Activated B cell treated with CpG ODN at 0.5 μM for 24 hours (primary cell): ENCODE measurements around the gene EPS8L1. TPM values are rescaled to one million over a fixed set of nuclear protein-coding genes. Genes with fewer than 3 reads are reported as not detected.

Experiments
- ATAC-seq: fragments of 200-7000 bp; cut with Tn5 transposase; one replicate; pipeline ENCODE4 v1.10.0; 2021; ENCODE audit warnings: low read depth, mild to moderate bottlenecking, moderate library complexity
- CTCF ChIA-PET: fragments of 350-600 bp; sonication (Branson Sonifier 250); formaldehyde crosslinking; loops from one replicate; lab custom pipeline; 2021; ENCODE audit warnings: antibody characterized with exemption; lab: Charles Lee
- POLR2A ChIA-PET: fragments of 350-600 bp; sonication (Branson Sonifier 250); formaldehyde crosslinking; loops from one replicate; lab custom pipeline; 2021; ENCODE audit warnings: antibody characterized with exemption; lab: Charles Lee
- DNase-seq: peaks from one replicate; pipeline ENCODE4 v3.0.0; 2022
- H3K27ac Mint-ChIP-seq: one replicate; pipeline ENCODE4 v1.8.0; 2020; ENCODE audit warnings: mixed read lengths
- H3K27me3 Mint-ChIP-seq: one replicate; pipeline ENCODE4 v1.8.0; 2021; ENCODE audit warnings: mixed read lengths
- H3K36me3 Mint-ChIP-seq: one replicate; pipeline ENCODE4 v1.8.0; 2021; ENCODE audit warnings: low read depth, mixed read lengths
- H3K4me1 Mint-ChIP-seq: one replicate; pipeline ENCODE4 v1.8.0; 2021; ENCODE audit warnings: mixed read lengths
- H3K4me3 Mint-ChIP-seq: one replicate; pipeline ENCODE4 v1.8.0; 2020; ENCODE audit warnings: mild to moderate bottlenecking, mixed read lengths
- H3K9me3 Mint-ChIP-seq: one replicate; pipeline ENCODE4 v1.8.0; 2020; ENCODE audit warnings: mixed read lengths
- intact Hi-C: fragments of 100-400 bp; cut with micrococcal nuclease; formaldehyde crosslinking; loops from one replicate; pipeline ENCODE4 v1.15.1; 2024
- total RNA-seq: library from RNA; stranded (reverse); gene quantifications from 2 replicates; pipeline ENCODE4 v1.2.3, GENCODE V29; 2022
- TF ChIP-seq, protein P1 (sequence below): fragments of 200-600 bp; IDR thresholded peaks from one replicate; pipeline ENCODE4 v1.8.0; 2022; ENCODE audit warnings: antibody characterized with exemption, mild to moderate bottlenecking

EPS8L1 gene
- total RNA-seq, 1 donor from 2014 or later: 0.38 TPM

DNA sequence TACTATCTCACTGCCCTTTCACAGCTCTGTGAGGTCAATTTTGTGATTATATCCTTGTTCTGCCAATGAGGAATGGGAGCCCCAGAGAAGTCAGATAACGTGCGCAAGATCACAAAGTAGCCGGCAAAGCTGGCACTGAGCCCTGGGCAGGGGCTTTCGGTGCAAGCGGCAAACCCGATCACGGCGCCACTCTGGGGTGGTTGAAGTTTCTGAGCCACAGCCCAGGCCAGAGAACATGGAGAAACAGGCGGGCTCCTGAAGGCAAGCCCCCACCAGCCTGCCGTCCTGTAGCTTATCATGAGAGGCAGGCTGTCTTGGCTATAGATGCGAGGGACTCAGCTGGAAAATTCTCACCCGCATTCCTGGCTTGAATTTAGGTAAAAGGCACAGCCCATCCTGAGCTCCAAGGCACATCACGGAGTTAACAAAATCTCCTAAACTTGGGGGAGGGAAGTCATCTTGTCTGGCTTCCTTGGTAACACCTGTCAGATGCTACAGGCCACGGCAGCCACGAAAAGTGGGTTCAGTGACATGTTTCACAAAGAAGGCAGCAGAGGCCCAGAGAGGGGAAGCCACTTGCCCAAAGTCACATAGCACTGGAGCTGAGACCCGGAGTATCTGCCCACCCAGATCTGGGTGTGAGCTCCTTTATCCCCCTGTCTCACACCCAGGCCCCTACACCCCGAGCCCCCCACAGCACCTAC is 60.9 kb downstream of the EPS8L1 start:
- H3K9me3 Mint-ChIP-seq: no peaks in the 10 kb centered on the region

More for the DNA sequence above, 60.9 kb downstream of the EPS8L1 start:
- intact Hi-C loops: no loop called here
- ATAC-seq (no peak), DNase-seq (no peak)
- H3K4me3 Mint-ChIP-seq: no peak overlapping the region
- no peak overlapping the region for H3K27ac Mint-ChIP-seq
- TF ChIP-seq, protein P1, sequence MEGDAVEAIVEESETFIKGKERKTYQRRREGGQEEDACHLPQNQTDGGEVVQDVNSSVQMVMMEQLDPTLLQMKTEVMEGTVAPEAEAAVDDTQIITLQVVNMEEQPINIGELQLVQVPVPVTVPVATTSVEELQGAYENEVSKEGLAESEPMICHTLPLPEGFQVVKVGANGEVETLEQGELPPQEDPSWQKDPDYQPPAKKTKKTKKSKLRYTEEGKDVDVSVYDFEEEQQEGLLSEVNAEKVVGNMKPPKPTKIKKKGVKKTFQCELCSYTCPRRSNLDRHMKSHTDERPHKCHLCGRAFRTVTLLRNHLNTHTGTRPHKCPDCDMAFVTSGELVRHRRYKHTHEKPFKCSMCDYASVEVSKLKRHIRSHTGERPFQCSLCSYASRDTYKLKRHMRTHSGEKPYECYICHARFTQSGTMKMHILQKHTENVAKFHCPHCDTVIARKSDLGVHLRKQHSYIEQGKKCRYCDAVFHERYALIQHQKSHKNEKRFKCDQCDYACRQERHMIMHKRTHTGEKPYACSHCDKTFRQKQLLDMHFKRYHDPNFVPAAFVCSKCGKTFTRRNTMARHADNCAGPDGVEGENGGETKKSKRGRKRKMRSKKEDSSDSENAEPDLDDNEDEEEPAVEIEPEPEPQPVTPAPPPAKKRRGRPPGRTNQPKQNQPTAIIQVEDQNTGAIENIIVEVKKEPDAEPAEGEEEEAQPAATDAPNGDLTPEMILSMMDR: no peak
- peaks cover 9% of the 10 kb centered on the region for H3K4me1 Mint-ChIP-seq
- H3K36me3 Mint-ChIP-seq: no peaks in the 10 kb centered on the region
- ChIA-PET CTCF (no interaction called here), POLR2A (interaction anchor here (0.5 kb wide), 1 partner anchor 310 kb away, joined by 5 read pairs; no protein-coding TSS in a partner anchor)
- peaks cover 33% of the 10 kb centered on the region for H3K27me3 Mint-ChIP-seq

Other genes starting within 250 kb of the EPS8L1 start
- gene KIR2DS4, start 243.2 kb upstream of the EPS8L1 start, total RNA-seq: not detected in 2 replicates
- gene KIR3DL2, start 225.4 kb upstream of the EPS8L1 start, total RNA-seq: not detected in 2 replicates
- 0.20 TPM in 1 of 2 replicates, not detected in the other for gene FCAR, start 201.6 kb upstream of the EPS8L1 start, total RNA-seq
- not detected in 2 replicates for gene NCR1, start 169.7 kb upstream of the EPS8L1 start, total RNA-seq
- 0.27 and 0.33 TPM in 2 replicates for gene NLRP7, start 128.3 kb upstream of the EPS8L1 start, total RNA-seq
- gene NLRP2, start 109.5 kb upstream of the EPS8L1 start, total RNA-seq: 28.9 and 31.7 TPM in 2 replicates
- not detected in 2 replicates for gene GP6, start 37.6 kb upstream of the EPS8L1 start, total RNA-seq
- gene RDH13, start 12.7 kb upstream of the EPS8L1 start, total RNA-seq: 10.3 and 12.4 TPM in 2 replicates
- gene PPP1R12C, start 41.8 kb downstream of the EPS8L1 start, total RNA-seq: 115 and 139 TPM in 2 replicates
- not detected in 2 replicates for gene TNNT1, start 73.3 kb downstream of the EPS8L1 start, total RNA-seq
- gene TNNI3, start 81.9 kb downstream of the EPS8L1 start, total RNA-seq: not detected in 2 replicates
- not detected in 2 replicates for gene DNAAF3, start 90.7 kb downstream of the EPS8L1 start, total RNA-seq
- gene SYT5, start 104.4 kb downstream of the EPS8L1 start, total RNA-seq: not detected in 2 replicates
- gene PTPRH, start 133.6 kb downstream of the EPS8L1 start, total RNA-seq: not detected in 2 replicates
- 12.6 and 14.8 TPM in 2 replicates for gene TMEM86B, start 152.9 kb downstream of the EPS8L1 start, total RNA-seq
- 203 and 220 TPM in 2 replicates for gene PPP6R1, start 183.1 kb downstream of the EPS8L1 start, total RNA-seq
- 32.2 and 32.9 TPM in 2 replicates for gene HSPBP1, start 204.2 kb downstream of the EPS8L1 start, total RNA-seq
- 1.3 and 2.7 TPM in 2 replicates for gene BRSK1, start 208.1 kb downstream of the EPS8L1 start, total RNA-seq
- not detected in 2 replicates for gene TMEM150B, start 249.5 kb downstream of the EPS8L1 start, total RNA-seq